Keratinocyte (primary cell): ENCODE results near the gene MAEA. TPM values are rescaled to one million over a fixed set of nuclear protein-coding genes. Genes with fewer than 3 reads are reported as not detected.

Source experiments
- DNase-seq: peaks from one replicate; pipeline ENCODE4 v3.0.0-alpha.2; 2011; ENCODE audit warnings: low read depth, missing footprints, low spot score
- FAIRE-seq: peaks from 2 replicates; lab custom pipeline; 2011; peaks lifted over from hg19 to GRCh38; lab: Jason Lieb, UNC
- H2AFZ ChIP-seq: 2 replicates; pipeline ENCODE4 v1.6.0; 2012; ENCODE audit warnings: low read length, control low read depth, inconsistent platforms; ENCODE audit not compliant: control insufficient read depth
- H3K27ac ChIP-seq: 2 replicates; pipeline ENCODE4 v1.5.1; 2011; ENCODE audit warnings: low read length; ENCODE audit not compliant: control insufficient read depth, insufficient read depth
- H3K27me3 ChIP-seq: 3 replicates; pipeline ENCODE4 v1.6.0; 2011; ENCODE audit warnings: low read length; ENCODE audit not compliant: control insufficient read depth, insufficient read depth; ENCODE audit errors: extremely low read depth
- H3K36me3 ChIP-seq, 2 experiments: 2 replicates in 1 of 2; 3 replicates in 1 of 2; pipeline ENCODE4 v1.5.1; 2011; ENCODE audit warnings: low read length in 2 of 2, mild to moderate bottlenecking in 1 of 2; ENCODE audit not compliant: control insufficient read depth in 2 of 2, insufficient read depth in 2 of 2; ENCODE audit errors: extremely low read depth in 1 of 2
- H3K4me1 ChIP-seq: 3 replicates; pipeline ENCODE4 v1.5.1; 2011; ENCODE audit warnings: low read length; ENCODE audit not compliant: control insufficient read depth, insufficient read depth; ENCODE audit errors: extremely low read depth
- H3K4me2 ChIP-seq: 3 replicates; pipeline ENCODE4 v1.6.0; 2011; ENCODE audit warnings: low read depth, low read length; ENCODE audit not compliant: control insufficient read depth, insufficient read depth; ENCODE audit errors: extremely low read depth
- H3K4me3 ChIP-seq, 3 experiments: fragments of 200-600 bp in 1 of 3; sonication (generic) in 1 of 3; 2 replicates in 2 of 3; 3 replicates in 1 of 3; pipeline ENCODE4 v1.5.1; 2011 to 2016; ENCODE audit warnings: low read length in 3 of 3, mild to moderate bottlenecking in 3 of 3, control low read depth in 2 of 3, inconsistent platforms in 1 of 3, low read depth in 1 of 3, mixed read lengths in 1 of 3, mixed run types in 1 of 3, moderate library complexity in 1 of 3; ENCODE audit not compliant: control insufficient read depth in 2 of 3, insufficient read depth in 2 of 3; ENCODE audit errors: extremely low read depth in 1 of 3
- H3K79me2 ChIP-seq: 2 replicates; pipeline ENCODE4 v1.6.0; 2012; ENCODE audit warnings: low read length; ENCODE audit not compliant: control insufficient read depth, insufficient read depth
- H3K9ac ChIP-seq: 3 replicates; pipeline ENCODE4 v1.6.0; 2011; ENCODE audit warnings: low read length; ENCODE audit not compliant: control insufficient read depth, insufficient read depth; ENCODE audit errors: extremely low read depth
- H3K9me1 ChIP-seq: 3 replicates; pipeline ENCODE4 v1.6.0; 2011; ENCODE audit warnings: low read length; ENCODE audit not compliant: control insufficient read depth, insufficient read depth; ENCODE audit errors: extremely low read depth
- H3K9me3 ChIP-seq: 2 replicates; pipeline ENCODE4 v1.5.1; 2012; ENCODE audit warnings: low read depth, low read length; ENCODE audit not compliant: control insufficient read depth
- H4K20me1 ChIP-seq: 3 replicates; pipeline ENCODE4 v1.6.0; 2011; ENCODE audit warnings: low read length; ENCODE audit not compliant: control insufficient read depth, insufficient read depth; ENCODE audit errors: extremely low read depth
- CTCF ChIP-seq, 3 experiments: IDR thresholded peaks in 1 of 3; conservative IDR thresholded peaks in 1 of 3; optimal IDR thresholded peaks in 1 of 3; 2 replicates in 2 of 3; 3 replicates in 1 of 3; pipeline versions ENCODE3 to v1.5.1; 2011; ENCODE audit warnings: low read length in 3 of 3, mild to moderate bottlenecking in 3 of 3, moderate library complexity in 2 of 3, control low read depth in 1 of 3, inconsistent platforms in 1 of 3; ENCODE audit not compliant: insufficient read depth in 2 of 3; ENCODE audit errors: extremely low read depth in 1 of 3
- EZH2 ChIP-seq: IDR thresholded peaks from one replicate; pipeline ENCODE4 v1.6.1; 2012; ENCODE audit warnings: inconsistent platforms, mild to moderate bottlenecking, low read length, moderate library complexity
- dilution Hi-C: fragments of 300-500 bp; cut with MboI; formaldehyde crosslinking; loops from one replicate; pipeline ENCODE4 v1.7.0; 2020; ENCODE audit warnings: low sequenced_read_pairs; ENCODE audit not compliant: extremely low pct_ligation_motif_present
- polyA plus RNA-seq, 5 experiments: library from polyadenylated mRNA; depleted of rRNA in 3 of 5; stranded (reverse) in 3 of 5; stranded (forward) in 1 of 5; unstranded in 1 of 5; fragments of >200 nt; gene quantifications; 1 replicate in 1 of 5; 2 replicates in 3 of 5; 3 replicates in 1 of 5; pipeline versions ENCODE4 v1.2.1 to v1.2.3, GENCODE V29; 2011 to 2012; ENCODE audit warnings: missing spikeins in 2 of 5, low read depth in 1 of 5, low replicate concordance in 1 of 5

The MAEA gene
- polyA plus RNA-seq, 1 donor (not counting 4 experiments of a cell fraction or from before 2014, with no cell fraction given), result 89.7 TPM

- Histone ChIP-seq H3K4me2 (no peak overlapping the region), H3K9me3 (no peaks in the 10 kb centered on the region), H3K27ac (no peak overlapping the region), H3K79me2 (no peaks in the 10 kb centered on the region), H3K27me3 (no peaks in the 10 kb centered on the region), H3K9ac (no peak overlapping the region), H2AFZ (no peak overlapping the region), H3K36me3 (peaks cover 12 to 13% of the 10 kb centered on the region in 2 experiments), H4K20me1 (peaks cover under 1% of the 10 kb centered on the region), H3K4me3 (no peak overlapping the region), H3K9me1 (no peaks in the 10 kb centered on the region), H3K4me1 (peaks cover 7% of the 10 kb centered on the region)
- TF ChIP-seq EZH2 (no peak), CTCF (optimal IDR thresholded peaks at IDR 0.05 in 1 of 3, IDR thresholded peaks at IDR 0.05 in 1 of 3, conservative IDR thresholded peaks at IDR 0.05 in 1 of 3; ENCODE audit: extremely low read depth in 1 of 3, insufficient read depth in 2 of 3, low read length in 3 of 3) (no peak)
- FAIRE-seq (no peak), DNase-seq (no peak)
- dilution Hi-C loops, result no loop called here
These were observed 79.4 kb downstream of the MAEA start for GRCh38 chr4:1369091-1369450.

GRCh38 chr4:1369479-1370079 is 79.9 kb downstream of the MAEA start:
- H3K4me3 ChIP-seq, result no peak overlapping the region
- no peak overlapping the region for H2AFZ ChIP-seq
- no peaks in the 10 kb centered on the region for H3K27me3 ChIP-seq
- H3K9ac ChIP-seq, result no peak overlapping the region
- H4K20me1 ChIP-seq, result peaks cover 2% of the 10 kb centered on the region
- H3K36me3 ChIP-seq, result peaks cover 12 to 13% of the 10 kb centered on the region in 2 experiments
- no peak for FAIRE-seq
- dilution Hi-C loops, result no loop called here
- peaks cover 7% of the 10 kb centered on the region for H3K4me1 ChIP-seq
- DNase-seq, result no peak
- no peaks in the 10 kb centered on the region for H3K79me2 ChIP-seq
- no peak overlapping the region for H3K27ac ChIP-seq
- TF ChIP-seq EZH2 (no peak), CTCF (optimal IDR thresholded peaks at IDR 0.05 in 1 of 3, IDR thresholded peaks at IDR 0.05 in 1 of 3, conservative IDR thresholded peaks at IDR 0.05 in 1 of 3; ENCODE audit: extremely low read depth in 1 of 3, insufficient read depth in 2 of 3, low read length in 3 of 3) (no peak)
- H3K9me1 ChIP-seq, result no peaks in the 10 kb centered on the region
- no peak overlapping the region for H3K4me2 ChIP-seq
- H3K9me3 ChIP-seq, result no peaks in the 10 kb centered on the region
